ENCODE measurements around the gene HYDIN. TPM values are rescaled to one million over a fixed set of nuclear protein-coding genes. Genes with fewer than 3 reads are reported as not detected.

Gene HYDIN
- polyA plus RNA-seq, 2 of the 4 experiments (the other 2 are of a cell fraction), result 0.23 to 0.41 TPM

GRCh38 chr16:70770291-70770625 lies 460.3 kb downstream of the HYDIN start:
- POLR2A ChIA-PET, result interaction anchor here (1.1 kb wide), 1 partner anchor 55 kb away, joined by 3 read pairs; no protein-coding TSS in a partner anchor
- TF ChIP-seq MYC (IDR thresholded peaks at IDR 0.05; ENCODE audit: borderline replicate concordance, low read length) (no peak), MAZ (IDR thresholded peaks at IDR 0.05; ENCODE audit: borderline replicate concordance, low read depth, low read length) (no peak), BHLHE40 (IDR thresholded peaks at IDR 0.05; ENCODE audit: low read depth, low read length) (no peak), RNF2 (IDR thresholded peaks at IDR 0.05; ENCODE audit: borderline replicate concordance, low read depth) (no peak), RAD21 (conservative IDR thresholded peaks at IDR 0.05 in 1 of 2, IDR thresholded peaks at IDR 0.05 in 1 of 2) (no peak), PHF8 (IDR thresholded peaks at IDR 0.05; ENCODE audit: borderline replicate concordance, low read depth) (no peak), TP53 (CRISPR knock-in tag; IDR thresholded peaks at IDR 0.05) (no peak), SMC3 (IDR thresholded peaks at IDR 0.05) (no peak), FOXS1 (CRISPR knock-in tag; IDR thresholded peaks at IDR 0.05) (no peak), HOXA7 (CRISPR knock-in tag; IDR thresholded peaks at IDR 0.05) (no peak)
- TF ChIP-seq, protein P1, sequence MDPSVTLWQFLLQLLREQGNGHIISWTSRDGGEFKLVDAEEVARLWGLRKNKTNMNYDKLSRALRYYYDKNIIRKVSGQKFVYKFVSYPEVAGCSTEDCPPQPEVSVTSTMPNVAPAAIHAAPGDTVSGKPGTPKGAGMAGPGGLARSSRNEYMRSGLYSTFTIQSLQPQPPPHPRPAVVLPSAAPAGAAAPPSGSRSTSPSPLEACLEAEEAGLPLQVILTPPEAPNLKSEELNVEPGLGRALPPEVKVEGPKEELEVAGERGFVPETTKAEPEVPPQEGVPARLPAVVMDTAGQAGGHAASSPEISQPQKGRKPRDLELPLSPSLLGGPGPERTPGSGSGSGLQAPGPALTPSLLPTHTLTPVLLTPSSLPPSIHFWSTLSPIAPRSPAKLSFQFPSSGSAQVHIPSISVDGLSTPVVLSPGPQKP (IDR thresholded peaks at IDR 0.05; ENCODE audit: low read depth, low read length), result no peak
- TF ChIP-seq, protein P2, sequence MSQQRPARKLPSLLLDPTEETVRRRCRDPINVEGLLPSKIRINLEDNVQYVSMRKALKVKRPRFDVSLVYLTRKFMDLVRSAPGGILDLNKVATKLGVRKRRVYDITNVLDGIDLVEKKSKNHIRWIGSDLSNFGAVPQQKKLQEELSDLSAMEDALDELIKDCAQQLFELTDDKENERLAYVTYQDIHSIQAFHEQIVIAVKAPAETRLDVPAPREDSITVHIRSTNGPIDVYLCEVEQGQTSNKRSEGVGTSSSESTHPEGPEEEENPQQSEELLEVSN (IDR thresholded peaks at IDR 0.05; ENCODE audit: borderline replicate concordance, low read depth), result no peak
- no peak for ATAC-seq

GRCh38 chr16:70769761-70770160 lies 460.8 kb downstream of the HYDIN start:
- ATAC-seq, result no peak
- Histone ChIP-seq H3K27ac (peak overlapping the region in 1 of 2 experiments; percentile 68; a peak in 3 of 6 replicates), H3K4me1 (peaks cover 27% of the 10 kb centered on the region), H3K4me3 (no peak overlapping the region), H3K9me3 (no peaks in the 10 kb centered on the region), H3K4me2 (no peak overlapping the region)
- FAIRE-seq, result no peak
- WGBS (ENCODE audit: missing lambda C conversion rate), result 91% methylated on average over 8 of the region's 8 CpGs
- ChIA-PET CTCF (interaction anchor here (1.0 to 17.5 kb wide), 21 partner anchors 11 to 589 kb away, joined by 3 to 463 read pairs (median 26); partner anchors contain the start of genes CALB2 and MTSS2), POLR2A (no interaction called here)
- DNase-seq (ENCODE audit: low read depth in 1 of 2, low spot score in 1 of 2), result no peak
- TF ChIP-seq GATA3 (IDR thresholded peaks at IDR 0.05; ENCODE audit: borderline replicate concordance) (no peak), FOXS1 (CRISPR knock-in tag; IDR thresholded peaks at IDR 0.05) (no peak), RARB (CRISPR knock-in tag; IDR thresholded peaks at IDR 0.05) (no peak), FOSL2 (IDR thresholded peaks at IDR 0.05) (no peak), FOSL2 (CRISPR knock-in tag; IDR thresholded peaks at IDR 0.05) (no peak), RFX5 (IDR thresholded peaks at IDR 0.05) (no peak), JUN (IDR thresholded peaks at IDR 0.05) (no peak), EHF (CRISPR knock-in tag; IDR thresholded peaks at IDR 0.05) (no peak), EHMT2 (IDR thresholded peaks at IDR 0.05; ENCODE audit: low read depth) (no peak), KDM5A (IDR thresholded peaks at IDR 0.05) (no peak), HOXB5 (CRISPR knock-in tag; IDR thresholded peaks at IDR 0.05) (no peak), CBX2 (IDR thresholded peaks at IDR 0.05; ENCODE audit: borderline replicate concordance, low read depth) (no peak)
- TF ChIP-seq, protein P3, sequence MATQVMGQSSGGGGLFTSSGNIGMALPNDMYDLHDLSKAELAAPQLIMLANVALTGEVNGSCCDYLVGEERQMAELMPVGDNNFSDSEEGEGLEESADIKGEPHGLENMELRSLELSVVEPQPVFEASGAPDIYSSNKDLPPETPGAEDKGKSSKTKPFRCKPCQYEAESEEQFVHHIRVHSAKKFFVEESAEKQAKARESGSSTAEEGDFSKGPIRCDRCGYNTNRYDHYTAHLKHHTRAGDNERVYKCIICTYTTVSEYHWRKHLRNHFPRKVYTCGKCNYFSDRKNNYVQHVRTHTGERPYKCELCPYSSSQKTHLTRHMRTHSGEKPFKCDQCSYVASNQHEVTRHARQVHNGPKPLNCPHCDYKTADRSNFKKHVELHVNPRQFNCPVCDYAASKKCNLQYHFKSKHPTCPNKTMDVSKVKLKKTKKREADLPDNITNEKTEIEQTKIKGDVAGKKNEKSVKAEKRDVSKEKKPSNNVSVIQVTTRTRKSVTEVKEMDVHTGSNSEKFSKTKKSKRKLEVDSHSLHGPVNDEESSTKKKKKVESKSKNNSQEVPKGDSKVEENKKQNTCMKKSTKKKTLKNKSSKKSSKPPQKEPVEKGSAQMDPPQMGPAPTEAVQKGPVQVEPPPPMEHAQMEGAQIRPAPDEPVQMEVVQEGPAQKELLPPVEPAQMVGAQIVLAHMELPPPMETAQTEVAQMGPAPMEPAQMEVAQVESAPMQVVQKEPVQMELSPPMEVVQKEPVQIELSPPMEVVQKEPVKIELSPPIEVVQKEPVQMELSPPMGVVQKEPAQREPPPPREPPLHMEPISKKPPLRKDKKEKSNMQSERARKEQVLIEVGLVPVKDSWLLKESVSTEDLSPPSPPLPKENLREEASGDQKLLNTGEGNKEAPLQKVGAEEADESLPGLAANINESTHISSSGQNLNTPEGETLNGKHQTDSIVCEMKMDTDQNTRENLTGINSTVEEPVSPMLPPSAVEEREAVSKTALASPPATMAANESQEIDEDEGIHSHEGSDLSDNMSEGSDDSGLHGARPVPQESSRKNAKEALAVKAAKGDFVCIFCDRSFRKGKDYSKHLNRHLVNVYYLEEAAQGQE (IDR thresholded peaks at IDR 0.05), result no peak

More at GRCh38 chr16:70770291-70770625, 460.3 kb downstream of the HYDIN start:
- FAIRE-seq, result no peak
- 97% methylated on average over 9 of the region's 9 CpGs for WGBS (ENCODE audit: missing lambda C conversion rate)
- Histone ChIP-seq H3K4me2 (no peak overlapping the region), H3K4me3 (no peak overlapping the region), H3K9me3 (no peaks in the 10 kb centered on the region), H3K4me1 (peaks cover 27% of the 10 kb centered on the region), H3K27ac (peak overlapping the region in 1 of 2 experiments; percentile 68; a peak in 3 of 6 replicates)
- DNase-seq (ENCODE audit: low read depth in 1 of 2, low spot score in 1 of 2), result no peak
- CTCF ChIA-PET, result interaction anchor here (0.7 to 17.5 kb wide), 32 partner anchors 11 to 766 kb away, joined by 3 to 463 read pairs (median 10); partner anchors contain the start of genes CALB2 and MTSS2

Measured in A549 (cell line).